IMR-90 (cell line): Measurements from ENCODE around the gene TAB2.

Source experiments
- POLR2A ChIP-seq: IDR thresholded peaks from 2 replicates; pipeline ENCODE4 v1.6.1; 2012; ENCODE audit warnings: mild to moderate bottlenecking, low read depth, low read length
- RAD21 ChIP-seq: IDR thresholded peaks from 2 replicates; pipeline ENCODE4 v1.6.1; 2012; ENCODE audit warnings: low read length, improper control_type of control experiment
- RFX5 ChIP-seq: IDR thresholded peaks from 2 replicates; pipeline ENCODE4 v1.8.0; 2012; ENCODE audit warnings: low read depth, mild to moderate bottlenecking, low read length, moderate library complexity
- TF ChIP-seq, protein P1 (sequence below): conservative IDR thresholded peaks from 2 replicates; pipeline ENCODE4 v1.5.1; 2012; ENCODE audit warnings: mild to moderate bottlenecking, low read depth, low read length, improper control_type of control experiment
- TF ChIP-seq, protein P2 (sequence below): fragments of 150-350 bp; IDR thresholded peaks from 2 replicates; pipeline ENCODE4 v1.6.1; 2017; ENCODE audit warnings: mild to moderate bottlenecking, antibody characterized with exemption, low read length, low read depth

DNA sequence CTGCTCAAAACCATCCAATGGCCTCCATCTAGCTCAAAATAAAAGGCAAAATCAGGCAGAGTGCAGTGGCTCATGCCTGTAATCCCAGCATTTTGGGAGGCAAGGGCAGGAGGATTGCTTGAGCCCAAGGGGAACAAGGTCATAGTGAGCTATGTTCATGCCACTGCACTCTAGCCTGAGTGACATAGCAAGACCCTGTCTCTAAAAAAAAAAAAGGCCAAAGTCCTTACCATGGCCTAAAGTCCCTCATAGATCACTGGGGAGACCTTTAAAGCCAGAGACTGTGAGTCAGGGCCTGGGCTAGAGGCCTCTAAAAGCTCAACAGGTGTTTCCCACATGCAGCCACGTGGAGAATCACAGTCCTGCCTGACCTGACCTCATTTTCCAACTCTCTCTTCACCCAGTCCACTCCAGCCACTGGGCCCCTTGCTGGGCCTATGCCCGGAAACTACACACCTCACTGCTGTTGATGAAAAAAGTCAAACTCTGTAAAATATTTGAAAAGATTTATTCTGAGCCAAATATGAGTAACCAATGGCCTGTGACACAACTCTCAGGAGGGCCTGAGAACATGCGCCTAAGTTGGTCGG is 28.2 kb upstream of the TAB2 start:
- TF ChIP-seq, protein P1, sequence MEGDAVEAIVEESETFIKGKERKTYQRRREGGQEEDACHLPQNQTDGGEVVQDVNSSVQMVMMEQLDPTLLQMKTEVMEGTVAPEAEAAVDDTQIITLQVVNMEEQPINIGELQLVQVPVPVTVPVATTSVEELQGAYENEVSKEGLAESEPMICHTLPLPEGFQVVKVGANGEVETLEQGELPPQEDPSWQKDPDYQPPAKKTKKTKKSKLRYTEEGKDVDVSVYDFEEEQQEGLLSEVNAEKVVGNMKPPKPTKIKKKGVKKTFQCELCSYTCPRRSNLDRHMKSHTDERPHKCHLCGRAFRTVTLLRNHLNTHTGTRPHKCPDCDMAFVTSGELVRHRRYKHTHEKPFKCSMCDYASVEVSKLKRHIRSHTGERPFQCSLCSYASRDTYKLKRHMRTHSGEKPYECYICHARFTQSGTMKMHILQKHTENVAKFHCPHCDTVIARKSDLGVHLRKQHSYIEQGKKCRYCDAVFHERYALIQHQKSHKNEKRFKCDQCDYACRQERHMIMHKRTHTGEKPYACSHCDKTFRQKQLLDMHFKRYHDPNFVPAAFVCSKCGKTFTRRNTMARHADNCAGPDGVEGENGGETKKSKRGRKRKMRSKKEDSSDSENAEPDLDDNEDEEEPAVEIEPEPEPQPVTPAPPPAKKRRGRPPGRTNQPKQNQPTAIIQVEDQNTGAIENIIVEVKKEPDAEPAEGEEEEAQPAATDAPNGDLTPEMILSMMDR: no peak
- TF ChIP-seq POLR2A (no peak), RAD21 (no peak), RFX5 (no peak)
- TF ChIP-seq, protein P2, sequence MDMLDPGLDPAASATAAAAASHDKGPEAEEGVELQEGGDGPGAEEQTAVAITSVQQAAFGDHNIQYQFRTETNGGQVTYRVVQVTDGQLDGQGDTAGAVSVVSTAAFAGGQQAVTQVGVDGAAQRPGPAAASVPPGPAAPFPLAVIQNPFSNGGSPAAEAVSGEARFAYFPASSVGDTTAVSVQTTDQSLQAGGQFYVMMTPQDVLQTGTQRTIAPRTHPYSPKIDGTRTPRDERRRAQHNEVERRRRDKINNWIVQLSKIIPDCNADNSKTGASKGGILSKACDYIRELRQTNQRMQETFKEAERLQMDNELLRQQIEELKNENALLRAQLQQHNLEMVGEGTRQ: no peak
